HG03521 (cell line): Measurements from ENCODE around the gene OPRD1.

ENCODE experiments used
- ATAC-seq: cut with Tn5 transposase; IDR thresholded peaks from one replicate; pipeline ENCODE4 v1.9.1; 2021; ENCODE audit warnings: mild to moderate bottlenecking, moderate library complexity; ENCODE audit not compliant: unreplicated experiment

Gene OPRD1

GRCh38 chr1:28902738-28903137 is 90.8 kb downstream of the OPRD1 start:
- ATAC-seq = no peak

DNA sequence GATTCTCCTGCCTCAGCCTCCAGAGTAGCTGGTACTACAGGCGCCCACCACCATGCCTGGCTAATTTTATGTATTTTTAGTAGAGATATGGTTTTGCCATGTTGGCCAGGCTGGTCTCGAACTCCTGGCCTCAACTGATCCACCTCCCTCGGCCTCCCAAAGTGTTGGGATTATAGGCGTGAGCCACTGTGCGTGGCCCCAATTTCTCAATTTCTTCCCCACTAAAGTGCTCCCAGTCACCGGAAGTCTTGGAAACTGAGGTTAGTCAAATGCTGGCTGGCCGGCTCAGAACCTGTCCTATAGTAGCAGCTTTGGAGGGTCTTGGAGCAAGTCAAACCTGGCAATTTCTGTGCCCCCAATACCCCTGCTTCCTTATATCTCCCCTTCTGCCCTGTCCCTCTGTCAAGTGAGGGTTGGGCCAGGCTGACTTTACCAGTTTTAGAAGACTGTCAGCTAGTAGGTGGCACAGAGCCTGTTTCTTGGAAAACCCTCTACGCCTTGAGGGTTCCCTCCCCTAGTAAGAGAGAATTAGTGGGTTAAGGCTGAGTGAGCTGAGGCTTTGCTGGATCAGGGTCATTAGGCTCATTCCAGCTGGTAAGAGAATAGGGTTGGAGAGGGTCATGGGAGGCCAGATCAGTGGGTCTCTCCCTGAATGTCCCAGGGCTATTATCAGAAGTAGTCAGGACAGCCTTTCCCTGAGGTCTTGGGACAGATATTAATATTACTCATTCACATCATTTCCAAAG is 94.1 kb downstream of the OPRD1 start:
- no peak for ATAC-seq

DNA sequence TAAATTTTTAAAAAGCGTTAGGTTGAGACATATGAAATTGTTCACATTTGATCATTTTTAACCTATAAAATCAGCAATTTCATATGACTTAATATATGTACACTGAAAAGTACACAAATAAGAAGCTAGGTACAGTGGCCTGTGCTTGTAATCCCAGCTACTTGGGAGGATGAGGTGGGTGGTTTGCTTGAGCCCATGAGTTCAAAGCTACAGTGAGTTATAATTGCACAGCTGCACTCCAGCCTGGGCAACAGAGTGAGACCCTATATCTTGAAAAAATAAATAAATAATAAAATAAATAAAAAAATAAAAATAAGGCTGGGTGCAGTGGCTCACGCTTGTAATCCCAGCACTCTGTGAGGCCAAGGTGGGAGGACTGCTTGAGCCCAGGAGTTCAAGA is 97.2 kb downstream of the OPRD1 start:
- ATAC-seq = no peak

DNA sequence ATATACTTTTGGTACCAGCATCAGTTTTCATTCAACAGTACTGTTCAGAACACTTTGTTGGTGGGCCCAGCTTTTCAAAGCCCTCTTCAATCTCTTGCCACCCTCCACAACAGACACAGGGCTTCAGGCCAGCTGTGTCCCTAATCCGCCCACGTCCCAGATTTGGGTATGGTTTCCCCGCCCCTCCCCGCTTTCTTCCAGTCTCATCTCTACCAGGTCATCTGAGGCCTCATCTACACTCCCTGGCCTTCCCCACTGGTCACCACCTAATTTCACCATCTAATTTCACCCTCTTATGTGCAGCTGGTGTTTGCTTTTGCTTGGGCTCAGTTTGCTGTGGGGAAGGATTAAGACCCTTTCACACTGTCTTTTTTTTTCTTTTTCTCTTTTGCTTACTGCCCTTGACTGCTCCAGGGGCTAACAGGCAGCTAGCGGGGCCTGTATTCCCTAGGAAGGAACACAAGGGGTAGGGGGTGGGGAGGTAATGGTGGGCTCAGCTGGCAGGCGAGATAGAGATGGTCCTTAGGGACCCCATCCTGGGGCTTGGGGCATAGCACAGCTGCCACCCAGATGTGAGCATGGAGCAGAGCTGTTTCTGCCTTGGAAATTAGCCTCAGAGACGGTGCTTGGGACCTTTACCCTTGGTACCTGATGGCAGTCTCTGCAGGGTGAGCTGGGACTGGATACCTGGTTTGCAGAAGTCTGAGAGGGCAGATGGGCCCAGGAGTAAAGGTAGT is 98.6 kb downstream of the OPRD1 start:
- no peak for ATAC-seq

DNA sequence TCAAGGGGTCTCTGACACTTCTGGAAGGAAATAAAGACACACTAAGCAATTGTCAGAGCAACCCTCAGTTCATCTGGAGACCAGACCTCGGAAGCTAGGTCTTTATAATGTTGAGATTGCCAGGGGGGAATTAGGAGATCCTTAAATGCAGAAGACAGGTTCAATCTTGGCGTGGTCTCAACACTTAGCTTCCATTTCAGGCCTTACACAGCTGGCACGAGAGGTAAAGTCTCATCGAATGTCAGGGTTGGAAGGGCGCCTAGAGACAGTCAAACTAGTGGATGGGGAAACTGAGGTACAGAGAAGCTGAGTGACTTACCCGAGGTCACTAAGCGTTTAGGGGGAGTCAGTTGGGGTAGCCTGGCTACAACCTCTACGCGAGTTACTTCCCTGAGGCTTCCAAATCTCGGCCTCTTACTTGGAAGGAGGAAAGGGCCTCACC is 101.8 kb downstream of the OPRD1 start:
- ATAC-seq = no peak

DNA sequence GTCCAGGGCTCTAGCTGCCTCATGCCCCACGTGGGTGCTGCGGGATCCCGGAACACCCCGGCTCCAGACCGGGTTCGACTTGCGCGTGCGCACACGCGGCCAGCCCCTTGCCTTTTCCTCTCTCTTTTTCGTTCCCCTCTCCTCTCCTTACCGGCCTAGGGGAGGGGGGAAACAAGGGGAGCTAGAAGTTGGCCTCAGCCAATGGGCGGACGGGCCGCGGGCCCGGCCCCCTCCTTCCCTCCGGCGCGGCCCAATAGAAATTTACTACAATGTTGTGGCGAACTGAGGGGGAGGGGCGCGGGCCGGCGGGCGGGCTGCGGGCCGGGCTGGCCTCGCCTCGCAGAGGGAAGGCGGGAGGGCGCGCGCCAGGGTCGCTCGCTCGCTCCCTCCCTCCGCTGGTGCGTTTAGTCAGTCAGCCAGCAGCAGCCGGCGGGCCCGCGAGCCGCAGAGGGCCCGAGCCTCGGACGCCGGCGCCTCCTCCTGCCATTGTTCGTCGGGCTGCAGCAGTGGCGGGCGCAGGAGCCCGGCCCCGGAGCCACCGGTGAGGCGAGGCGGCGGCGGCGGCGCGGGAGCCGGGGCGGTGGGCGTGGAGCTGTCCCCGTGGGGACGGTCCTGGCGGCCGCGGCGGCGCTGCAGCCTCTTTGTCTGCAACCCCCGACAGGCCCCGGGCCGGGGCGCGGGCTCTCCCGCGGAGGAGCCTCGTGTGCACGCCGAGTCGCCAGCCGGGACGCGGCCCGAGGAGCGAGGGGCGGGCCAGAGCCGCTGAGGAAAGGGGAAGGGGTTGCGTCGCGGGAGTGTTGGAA is 102.5 kb downstream of the OPRD1 start, which contains the start of gene EPB41:
TSS of gene EPB41 (plus strand) at position 342 of the 803 bp plus-strand sequence. CDS start 72,869 bp downstream, outside the sequence.
- peak; percentile 82 for ATAC-seq

DNA sequence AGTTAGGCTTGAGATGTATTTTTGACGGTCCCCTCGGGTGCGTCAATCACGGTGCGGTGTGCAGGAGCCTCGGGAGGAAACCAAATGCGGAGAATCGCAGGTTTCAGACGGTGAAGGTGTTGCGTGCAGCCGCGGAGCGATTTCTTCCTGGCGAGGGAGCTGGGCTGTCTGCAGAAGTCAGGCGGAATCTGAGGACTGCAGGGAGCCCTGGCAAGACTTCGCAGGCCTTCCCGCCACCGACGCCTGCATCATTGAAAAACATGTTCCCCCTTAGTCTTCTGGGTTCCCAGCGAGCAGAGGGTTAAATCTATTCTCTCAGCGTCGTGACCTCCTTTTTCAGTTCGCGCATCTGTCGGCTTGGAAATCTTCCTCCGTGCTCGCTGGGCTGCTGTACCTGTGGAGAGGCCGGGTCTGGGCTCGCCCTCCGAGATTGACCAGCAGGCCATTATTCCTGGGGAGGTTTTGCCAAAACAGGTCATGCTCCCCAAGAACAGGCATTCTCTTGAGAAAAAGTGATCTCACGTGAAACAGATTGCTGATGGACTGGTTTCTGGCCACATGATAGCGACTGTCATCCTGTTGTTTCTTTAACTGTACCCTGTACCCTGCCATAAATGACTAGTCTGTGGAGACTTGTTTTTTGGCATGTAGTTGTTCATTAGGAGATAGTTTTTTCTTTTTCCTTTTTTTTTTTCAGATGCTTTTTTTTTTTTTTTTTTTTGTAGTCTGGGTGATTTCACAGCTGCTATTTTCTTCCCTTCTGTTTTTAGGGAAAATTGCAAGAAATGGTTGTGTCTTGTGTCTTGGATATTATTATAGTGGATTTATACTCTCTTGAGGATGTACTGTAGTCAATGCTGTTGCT is 103.3 kb downstream of the OPRD1 start:
- ATAC-seq = no peak

DNA sequence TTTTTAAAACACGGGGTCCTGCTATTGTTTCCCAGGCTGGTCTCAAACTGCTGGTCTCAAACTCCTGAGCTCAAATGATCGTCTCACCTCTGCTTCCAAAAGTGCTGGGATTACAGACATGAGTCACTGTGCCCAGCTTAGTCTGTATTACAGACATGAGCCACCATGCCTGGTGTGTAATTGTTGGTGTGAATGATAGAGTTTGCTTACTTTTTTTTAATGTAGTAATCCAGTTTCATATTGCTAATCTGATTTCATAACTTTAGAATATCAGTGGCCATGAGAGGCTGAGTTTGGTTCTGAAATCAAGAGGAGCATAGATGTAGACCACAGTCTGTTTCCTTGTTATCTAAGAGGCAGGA is 105.8 kb downstream of the OPRD1 start:
- no peak for ATAC-seq
